ENCODE results near the gene GPR61. TPM values are rescaled to one million over a fixed set of nuclear protein-coding genes. Genes with fewer than 3 reads are reported as not detected.

The GPR61 gene
- total and polyA plus RNA-seq, 9 of the 15 experiments (the other 6 are each of a cell fraction or from before 2014, with no cell fraction given): 0.04 to 1.1 (median 0.25) TPM; not detected in 4

DNA sequence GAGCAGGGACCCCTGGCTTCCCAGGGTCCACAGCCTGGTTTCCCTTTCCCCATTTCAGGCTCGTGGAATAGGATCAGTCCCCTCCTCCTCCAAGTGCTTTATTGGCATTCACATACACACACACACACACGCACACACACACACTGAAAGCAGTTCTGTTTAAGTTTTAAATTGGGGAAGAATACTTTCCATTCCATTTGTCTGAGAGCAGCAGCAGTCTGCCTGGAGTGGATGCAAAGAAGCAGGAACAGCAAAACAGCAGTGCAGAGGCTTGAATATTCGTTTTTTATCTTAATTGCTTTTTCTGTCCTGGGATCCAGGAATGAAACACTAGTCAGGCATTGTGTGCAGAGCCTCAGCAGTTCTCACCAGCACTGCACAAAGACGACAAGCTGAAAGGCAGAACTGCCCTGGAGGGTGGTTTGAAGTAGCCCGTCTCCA lies 38.7 kb upstream of the GPR61 start:
- Histone ChIP-seq H3K27me3 (ENCODE audit: control insufficient read depth in 2 of 2, insufficient read depth in 2 of 2, low read length in 2 of 2) (no peaks in the 10 kb centered on the region), H3K4me1 (replicated peaks in 1 of 2; ENCODE audit: control insufficient read depth in 2 of 2, insufficient read depth in 2 of 2, low read length in 2 of 2) (peaks cover 12 to 31% of the 10 kb centered on the region in 2 experiments), H3K9ac (ENCODE audit: insufficient read depth in 1 of 2, low read depth in 2 of 2, low read length in 2 of 2) (no peak overlapping the region), H3K9me3 (replicated peaks; ENCODE audit: control insufficient read depth, insufficient read depth, low read depth, low read length) (no peaks in the 10 kb centered on the region), H3K36me3 (ENCODE audit: control insufficient read depth, insufficient read depth, low read length) (peaks cover 22% of the 10 kb centered on the region; the same call in 2 of the 3 replicates), H3K27ac (ENCODE audit: extremely low read depth, low read depth, low read length) (no peak overlapping the region), H3K9me1 (ENCODE audit: control insufficient read depth, insufficient read depth, low read length) (no peaks in the 10 kb centered on the region), H2AFZ (ENCODE audit: low read depth, low read length) (no peak overlapping the region), H3K4me2 (ENCODE audit: insufficient read depth, low read length) (no peak overlapping the region), H3K79me2 (ENCODE audit: control insufficient read depth, insufficient read depth, low read length) (no peaks in the 10 kb centered on the region), H4K20me1 (replicated peaks; ENCODE audit: control insufficient read depth, insufficient read depth, low read length) (no peaks in the 10 kb centered on the region; the same call in 1 of the 2 replicates), H3K4me3 (no peak overlapping the region)
- intact Hi-C loops (cut with micrococcal nuclease): loop anchor here (1.0 kb wide), 1 partner anchor 31 kb away; no protein-coding TSS in a partner anchor
- WGBS (ENCODE audit: insufficient coverage, low coverage, missing lambda C conversion rate): 42% methylated on average over 5 of the region's 5 CpGs
- no peak for FAIRE-seq
- in situ Hi-C loops (cut with MboI): no loop called here
- CTCF ChIA-PET (ENCODE audit: low intra/inter-chr PET ratio): interaction anchor here (0.9 to 6.4 kb wide), 2 partner anchors 30 to 34 kb away, joined by 5 to 84 read pairs; no protein-coding TSS in a partner anchor
- POLR2A ChIA-PET: interaction anchor here (0.6 to 3.1 kb wide), 3 partner anchors 9 to 412 kb away, joined by 3 to 17 read pairs (median 9); partner anchors contain the start of gene AMIGO1
- BruUV-seq (replicated peaks): no TSS peak
- no peak for TF ChIP-seq ZBTB8A (IDR thresholded peaks at IDR 0.05; ENCODE audit: partially characterized antibody)
- TF ChIP-seq ZKSCAN3 (CRISPR knock-in tag; IDR thresholded peaks at IDR 0.05): no peak
- TF ChIP-seq RBM34 (IDR thresholded peaks at IDR 0.05; ENCODE audit: borderline replicate concordance, insufficient read depth, low read length): no peak
- TF ChIP-seq ESRRA (IDR thresholded peaks at IDR 0.05; ENCODE audit: borderline replicate concordance, low read depth): no peak
- no peak for ATAC-seq
- no peak for DNase-seq (ENCODE audit: extremely low read depth in 1 of 4, low spot score in 3 of 4)

All from K562 (cell line).